Kidney capillary endothelial cell (primary cell): Measurements from ENCODE around the gene RRAGC.
"Not testable (repeated sequence)": the region's sequence is repeated elsewhere in the genome, so short reads cannot be mapped to it uniquely, and the experiment has no call there.

ENCODE experiments used
- DNase-seq: peaks from one replicate; pipeline ENCODE4 v3.0.0-alpha.2; 2018; ENCODE audit warnings: low spot score

Gene RRAGC

DNA sequence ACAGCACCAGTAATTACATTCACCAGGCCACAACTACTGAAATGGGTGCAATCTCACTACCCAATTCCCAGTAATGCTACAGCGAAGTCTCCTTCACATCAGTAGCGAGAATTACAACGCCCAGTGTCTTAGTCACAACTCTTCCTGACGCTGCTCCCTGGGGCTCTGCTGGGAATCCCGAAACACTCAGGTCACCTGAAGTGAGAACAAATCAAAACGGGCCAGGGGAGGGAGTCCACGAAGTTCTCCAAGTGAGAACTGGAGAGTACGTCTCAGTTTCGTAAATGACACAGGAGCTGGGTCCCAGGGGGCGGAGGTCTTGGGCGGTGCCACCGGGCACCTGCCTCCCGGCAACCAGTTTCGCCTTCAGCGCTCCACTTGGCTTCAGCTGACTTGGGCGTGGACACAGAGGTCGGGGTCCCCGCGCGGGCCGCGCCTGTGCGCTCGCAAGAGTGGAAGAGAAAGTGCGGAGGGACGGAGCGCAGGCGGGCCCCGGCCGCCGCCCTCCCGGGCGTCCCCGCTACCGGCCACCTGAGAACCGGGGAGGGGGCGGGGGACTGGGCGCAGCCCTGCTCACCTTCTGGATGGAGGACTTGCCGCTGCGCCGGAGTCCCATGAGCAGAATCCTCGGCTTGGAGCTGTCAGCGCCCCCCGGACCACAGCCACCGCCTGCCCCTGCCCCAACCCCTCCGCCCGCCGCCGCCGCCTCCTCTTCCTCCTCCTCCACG lies 575 bp downstream of the RRAGC start:
- DNase-seq = no peak

GRCh38 chr1:38852780-38853179 lies 6.8 kb downstream of the RRAGC start:
- DNase-seq = no peak

DNA sequence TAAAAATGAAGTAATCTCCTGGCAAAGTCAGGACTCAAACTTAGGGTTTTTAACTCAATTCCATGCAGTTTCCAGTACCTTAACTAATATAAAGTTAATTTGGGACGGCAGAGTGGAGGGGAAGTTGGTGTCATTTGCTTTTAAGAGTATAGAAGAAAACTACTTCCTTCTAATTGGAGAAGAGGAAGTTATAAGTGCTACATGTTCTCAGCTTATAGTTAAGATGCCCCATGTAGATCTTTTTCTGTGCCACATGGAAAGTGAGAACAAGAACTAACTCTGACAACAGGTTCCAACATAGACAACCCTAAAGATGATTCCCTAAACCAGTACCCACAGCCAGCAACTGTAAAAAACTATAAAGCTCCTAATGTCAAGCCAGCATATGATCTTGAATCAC lies 11.5 kb downstream of the RRAGC start:
- DNase-seq = no peak

DNA sequence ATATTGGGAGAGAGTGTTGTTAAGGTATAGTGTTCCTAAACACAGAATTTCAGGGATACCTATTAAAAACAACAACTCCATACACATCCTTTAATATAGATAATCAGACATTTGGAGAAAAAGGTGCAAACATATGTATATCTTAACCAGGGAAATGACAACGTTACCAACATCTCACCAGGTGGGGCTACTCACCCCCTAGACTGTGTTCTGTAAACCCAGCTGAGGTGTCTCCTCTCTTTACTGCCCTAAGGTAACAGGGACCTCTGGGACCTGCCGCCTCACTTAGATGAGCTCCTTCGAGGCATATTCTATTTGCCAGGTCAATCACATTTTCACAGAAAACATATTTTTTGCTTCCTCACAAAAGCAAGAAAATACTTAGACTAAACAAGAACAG lies 13.4 kb downstream of the RRAGC start:
- DNase-seq = no peak

GRCh38 chr1:38845088-38845487 lies 14.5 kb downstream of the RRAGC start:
- DNase-seq = not testable (repeated sequence)

DNA sequence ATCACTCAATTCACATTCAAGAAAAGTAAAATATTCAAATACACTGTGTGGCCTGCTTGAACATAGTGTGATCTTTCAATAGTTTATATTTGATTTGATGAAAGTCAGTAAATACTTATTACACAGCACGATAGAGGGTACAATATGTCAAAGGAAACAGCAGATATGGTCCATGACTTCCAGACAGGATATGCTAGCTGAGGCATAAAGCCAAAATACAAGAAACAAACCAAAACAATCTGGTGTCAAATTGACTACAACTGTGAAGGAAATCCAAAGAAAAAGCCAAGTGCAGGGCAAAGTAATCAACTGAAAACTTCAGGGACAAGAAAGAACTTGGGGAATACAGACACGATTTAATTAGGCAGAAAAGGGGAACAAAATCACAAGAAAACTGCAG lies 19.3 kb downstream of the RRAGC start:
- DNase-seq = no peak

DNA sequence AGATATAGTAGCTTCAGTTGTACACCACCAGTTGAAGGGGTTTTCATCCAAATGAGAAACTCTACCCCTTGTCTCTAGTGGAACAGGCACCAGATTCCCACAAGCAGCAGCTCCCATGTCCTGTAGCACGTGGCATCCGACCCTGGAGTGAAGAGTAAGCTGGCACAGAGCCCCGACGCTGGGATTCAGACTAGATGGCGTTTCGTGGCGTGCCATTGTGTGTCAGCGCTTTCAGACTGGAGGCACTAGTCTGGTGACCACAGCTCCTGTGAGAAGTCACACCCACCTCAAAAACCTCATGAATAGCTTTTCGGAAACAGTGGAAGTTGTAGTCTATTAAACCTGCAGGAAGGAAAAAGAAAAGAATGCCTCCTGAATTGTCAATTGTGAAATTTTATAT lies 20.2 kb downstream of the RRAGC start:
- peak; percentile 64 for DNase-seq

- DNase-seq = not testable (repeated sequence)
These were observed 23.3 kb downstream of the RRAGC start for GRCh38 chr1:38836316-38836715.

GRCh38 chr1:38834937-38835827 lies 24.4 kb downstream of the RRAGC start:
- peak; percentile 66 for DNase-seq

DNA sequence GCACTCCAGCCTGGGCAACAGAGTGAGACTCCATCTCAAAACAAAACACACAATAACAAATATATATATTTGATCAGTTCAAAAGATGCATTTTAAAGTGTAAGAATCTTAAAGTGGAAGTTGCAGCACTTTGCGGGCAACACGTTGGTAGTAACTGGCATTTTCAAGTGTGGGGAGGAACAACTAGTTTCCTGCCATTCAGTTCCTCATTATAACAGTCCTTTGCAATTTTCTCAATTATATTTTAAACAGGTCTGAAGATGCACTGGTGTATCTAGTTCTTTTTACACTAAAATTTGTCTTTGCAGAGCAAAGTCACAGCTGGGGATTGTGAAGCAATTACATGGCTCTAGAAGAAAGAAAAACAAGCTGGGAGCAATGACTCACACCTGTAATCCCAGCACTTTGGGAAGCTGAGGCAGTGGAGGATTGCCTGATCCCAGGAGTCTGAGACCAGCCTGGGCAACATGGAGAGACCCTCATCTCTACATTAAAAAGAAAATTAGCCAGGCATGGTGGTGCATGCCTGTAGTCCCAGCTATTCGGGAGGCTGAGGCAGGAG lies 25.3 kb downstream of the RRAGC start:
- DNase-seq = no peak

DNA sequence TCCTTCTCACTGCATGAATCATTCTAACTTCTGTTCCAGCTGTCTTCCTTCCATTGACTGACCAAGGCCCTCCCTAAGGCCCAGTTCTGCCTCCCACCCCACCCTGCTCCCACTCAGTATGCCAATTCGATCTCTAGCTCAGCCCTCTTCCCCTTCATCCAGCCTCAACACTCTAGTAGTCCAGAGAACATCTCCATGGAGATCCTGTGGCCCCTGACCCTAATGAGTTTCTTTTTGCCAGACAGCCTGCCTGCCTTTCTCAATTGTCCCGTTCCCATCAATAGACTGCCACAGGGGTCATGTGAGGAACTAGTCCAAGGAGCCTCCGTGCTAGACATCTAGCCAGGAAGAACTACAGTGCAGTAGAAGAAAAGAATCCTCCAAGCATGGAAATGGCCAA lies 26.4 kb downstream of the RRAGC start:
- no peak for DNase-seq

DNA sequence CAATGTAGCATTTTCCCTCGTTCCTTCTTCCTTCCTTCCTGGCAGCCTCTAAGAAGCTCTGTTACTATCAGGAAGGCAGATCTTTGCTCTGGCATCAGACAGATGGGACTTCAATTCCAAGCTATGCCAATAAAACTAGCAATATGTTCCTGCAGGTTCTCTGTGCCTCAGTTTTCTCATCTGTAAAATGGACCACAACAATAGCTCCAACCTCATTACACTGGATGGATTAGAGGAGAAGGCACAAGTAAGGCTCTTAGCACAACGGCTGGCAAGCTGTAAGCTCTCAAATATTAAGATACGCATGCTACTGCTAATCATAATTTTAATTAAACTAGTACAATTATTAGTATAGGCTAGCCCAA lies 27.2 kb downstream of the RRAGC start:
- DNase-seq = no peak

GRCh38 chr1:38831731-38832369 lies 27.7 kb downstream of the RRAGC start:
- no peak for DNase-seq

- DNase-seq = no peak
These were observed 30.2 kb downstream of the RRAGC start for GRCh38 chr1:38829368-38829767.

- DNase-seq = no peak
These were observed 32.3 kb downstream of the RRAGC start for GRCh38 chr1:38827318-38827717.

DNA sequence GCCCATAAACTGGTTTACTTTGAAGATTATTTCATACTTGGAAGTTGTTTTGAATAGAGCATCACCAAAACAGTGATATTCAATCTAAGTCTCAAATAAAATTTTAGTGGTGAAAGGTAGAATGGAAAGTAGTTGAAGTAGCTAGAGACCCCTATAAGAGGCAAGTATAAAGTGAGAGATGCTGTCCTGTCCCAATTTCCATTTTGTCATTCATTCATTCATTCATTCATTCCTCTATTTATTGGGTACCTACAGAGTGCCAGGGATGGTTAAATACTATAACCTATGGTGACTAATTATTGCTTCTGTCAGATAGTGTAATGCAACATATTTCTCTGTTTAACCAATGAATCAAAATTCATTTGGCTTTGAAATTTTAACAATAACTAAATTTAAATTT lies 32.7 kb downstream of the RRAGC start:
- no peak for DNase-seq

DNA sequence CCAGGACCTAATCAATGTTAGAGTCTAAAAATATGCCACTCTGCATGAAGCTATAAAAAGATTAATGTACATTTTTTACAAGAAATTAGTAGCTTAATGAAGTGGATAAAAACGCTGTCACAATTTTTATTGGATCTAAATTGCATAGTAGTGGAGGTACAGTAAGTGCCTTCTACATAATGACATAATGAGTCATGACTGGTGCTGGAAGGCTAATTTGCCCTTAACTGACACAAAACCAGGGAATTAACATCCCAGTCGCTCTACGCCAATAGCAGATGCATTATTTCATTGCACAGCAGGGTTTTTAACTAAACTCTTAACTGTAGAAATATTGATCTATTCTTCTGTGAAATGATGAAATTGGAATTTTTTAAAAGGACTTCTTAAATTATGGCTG lies 33.3 kb downstream of the RRAGC start:
- DNase-seq = no peak

DNA sequence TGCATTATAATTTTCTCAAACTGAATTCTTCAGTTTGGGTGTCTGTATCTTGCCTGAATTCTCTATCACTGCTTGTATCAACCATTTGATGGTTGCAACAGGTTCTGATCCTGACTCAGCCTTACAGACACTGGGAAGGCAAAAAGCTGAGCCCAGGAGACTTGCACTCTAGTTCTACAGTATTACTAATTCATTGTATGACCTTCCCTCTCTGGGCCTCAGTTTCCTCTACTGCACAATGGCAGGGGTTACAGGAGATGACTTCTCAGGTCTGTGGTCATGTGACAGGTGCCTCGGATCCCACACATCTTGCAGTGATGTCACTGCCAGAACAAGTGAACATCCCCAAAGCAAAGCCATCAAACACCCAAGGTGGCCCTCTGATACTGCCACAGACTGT lies 38.7 kb downstream of the RRAGC start:
- no peak for DNase-seq

- DNase-seq = no peak
These were observed 40.1 kb downstream of the RRAGC start for GRCh38 chr1:38819516-38819915.

GRCh38 chr1:38819040-38819439 lies 40.5 kb downstream of the RRAGC start:
- no peak for DNase-seq

DNA sequence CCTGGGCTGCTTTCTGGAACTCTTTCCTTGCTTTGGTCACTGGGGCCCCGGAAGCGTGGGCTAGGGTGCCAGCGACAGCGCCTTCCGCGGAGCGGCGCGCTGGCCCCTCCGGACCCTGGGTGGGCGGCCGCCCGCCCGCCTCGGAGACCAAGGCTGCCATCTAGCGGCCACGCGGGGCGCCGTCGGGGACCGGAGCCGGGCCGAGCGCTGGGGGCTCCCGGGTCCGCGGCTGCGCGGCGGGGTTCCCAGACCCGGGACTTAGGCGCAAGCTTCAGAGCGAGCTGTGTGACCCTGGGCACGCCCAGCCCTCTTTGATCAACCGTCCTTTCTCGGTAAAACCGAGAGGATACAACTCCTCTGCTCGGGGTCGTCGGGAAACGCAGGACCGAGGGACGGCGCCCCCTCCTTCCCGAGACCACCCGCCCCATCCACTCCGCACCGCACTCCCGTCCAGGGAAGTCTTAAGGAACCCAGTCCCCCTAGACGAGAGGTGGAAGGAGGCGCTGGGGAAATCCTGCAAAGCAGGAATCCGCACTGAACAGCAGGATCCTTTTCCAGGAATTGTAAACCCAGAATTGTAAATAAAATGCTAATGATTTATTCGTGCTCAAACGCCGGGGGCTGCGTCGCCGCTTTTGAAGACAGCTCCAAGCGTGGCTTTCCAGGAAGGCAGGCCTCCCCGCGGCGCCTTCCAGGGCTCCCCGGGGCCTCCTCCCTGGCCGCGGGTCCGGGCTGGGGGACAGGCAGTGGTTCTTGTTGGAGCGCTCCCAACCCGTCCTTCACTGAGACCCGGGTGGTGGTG lies 41.2 kb downstream of the RRAGC start:
- DNase-seq = peak; percentile 11
